ENCODE data around the gene SIDT1.

SIDT1 gene

DNA sequence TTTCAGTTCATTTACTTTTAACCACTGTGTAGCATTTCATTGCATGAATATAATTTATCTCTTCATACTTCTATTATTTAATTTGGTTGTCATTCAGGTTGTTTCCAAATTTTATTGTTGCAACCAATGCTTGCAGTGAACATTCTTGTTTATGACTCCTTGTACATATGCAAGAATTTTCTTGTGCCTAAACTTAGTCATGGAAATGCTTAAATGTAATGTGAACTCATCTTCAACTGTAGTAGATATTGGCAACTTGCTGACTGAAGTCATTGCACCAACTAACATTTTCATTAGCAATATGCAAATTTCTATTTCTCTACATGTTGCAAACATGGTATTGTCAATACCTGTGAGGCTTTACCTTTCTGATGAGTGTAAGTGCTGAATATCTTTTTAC, 26.7 kb downstream of the SIDT1 start:
- TF ChIP-seq, protein P1, sequence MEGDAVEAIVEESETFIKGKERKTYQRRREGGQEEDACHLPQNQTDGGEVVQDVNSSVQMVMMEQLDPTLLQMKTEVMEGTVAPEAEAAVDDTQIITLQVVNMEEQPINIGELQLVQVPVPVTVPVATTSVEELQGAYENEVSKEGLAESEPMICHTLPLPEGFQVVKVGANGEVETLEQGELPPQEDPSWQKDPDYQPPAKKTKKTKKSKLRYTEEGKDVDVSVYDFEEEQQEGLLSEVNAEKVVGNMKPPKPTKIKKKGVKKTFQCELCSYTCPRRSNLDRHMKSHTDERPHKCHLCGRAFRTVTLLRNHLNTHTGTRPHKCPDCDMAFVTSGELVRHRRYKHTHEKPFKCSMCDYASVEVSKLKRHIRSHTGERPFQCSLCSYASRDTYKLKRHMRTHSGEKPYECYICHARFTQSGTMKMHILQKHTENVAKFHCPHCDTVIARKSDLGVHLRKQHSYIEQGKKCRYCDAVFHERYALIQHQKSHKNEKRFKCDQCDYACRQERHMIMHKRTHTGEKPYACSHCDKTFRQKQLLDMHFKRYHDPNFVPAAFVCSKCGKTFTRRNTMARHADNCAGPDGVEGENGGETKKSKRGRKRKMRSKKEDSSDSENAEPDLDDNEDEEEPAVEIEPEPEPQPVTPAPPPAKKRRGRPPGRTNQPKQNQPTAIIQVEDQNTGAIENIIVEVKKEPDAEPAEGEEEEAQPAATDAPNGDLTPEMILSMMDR (IDR thresholded peaks at IDR 0.05; ENCODE audit: borderline replicate concordance, control extremely low read depth, extremely low read depth, insufficient read depth, missing control alignments): no peak
- in situ Hi-C loops (cut with MboI; ENCODE audit: low sequenced_read_pairs, unreplicated experiment): loop anchor here (25.0 kb wide), 1 partner anchor 522 kb away; no protein-coding TSS in a partner anchor
- no peak for DNase-seq (ENCODE audit: low spot score)

DNA sequence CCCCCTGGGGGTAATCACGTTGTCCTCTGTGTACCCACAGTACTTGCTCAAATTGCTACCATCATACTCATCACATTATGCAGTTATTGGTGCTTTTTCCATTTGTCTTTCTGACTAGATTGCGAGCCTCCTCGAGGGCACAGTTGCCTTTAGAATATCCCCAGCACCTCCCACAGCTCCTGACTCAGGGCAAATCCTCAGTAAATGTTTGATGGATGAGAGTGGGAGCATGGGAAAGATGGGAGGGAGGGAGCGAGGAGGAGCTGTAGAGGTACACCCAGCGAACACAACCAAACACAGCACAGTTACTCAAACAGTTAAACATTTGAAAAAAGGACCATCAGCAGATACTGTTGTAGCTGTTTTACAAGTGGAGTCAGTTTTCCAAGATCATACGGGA, 27.9 kb downstream of the SIDT1 start:
- no peak for DNase-seq (ENCODE audit: low spot score)
- TF ChIP-seq, protein P1 (IDR thresholded peaks at IDR 0.05; ENCODE audit: borderline replicate concordance, control extremely low read depth, extremely low read depth, insufficient read depth, missing control alignments): no peak
- in situ Hi-C loops (cut with MboI; ENCODE audit: low sequenced_read_pairs, unreplicated experiment): loop anchor here (25.0 kb wide), 1 partner anchor 523 kb away; no protein-coding TSS in a partner anchor

DNA sequence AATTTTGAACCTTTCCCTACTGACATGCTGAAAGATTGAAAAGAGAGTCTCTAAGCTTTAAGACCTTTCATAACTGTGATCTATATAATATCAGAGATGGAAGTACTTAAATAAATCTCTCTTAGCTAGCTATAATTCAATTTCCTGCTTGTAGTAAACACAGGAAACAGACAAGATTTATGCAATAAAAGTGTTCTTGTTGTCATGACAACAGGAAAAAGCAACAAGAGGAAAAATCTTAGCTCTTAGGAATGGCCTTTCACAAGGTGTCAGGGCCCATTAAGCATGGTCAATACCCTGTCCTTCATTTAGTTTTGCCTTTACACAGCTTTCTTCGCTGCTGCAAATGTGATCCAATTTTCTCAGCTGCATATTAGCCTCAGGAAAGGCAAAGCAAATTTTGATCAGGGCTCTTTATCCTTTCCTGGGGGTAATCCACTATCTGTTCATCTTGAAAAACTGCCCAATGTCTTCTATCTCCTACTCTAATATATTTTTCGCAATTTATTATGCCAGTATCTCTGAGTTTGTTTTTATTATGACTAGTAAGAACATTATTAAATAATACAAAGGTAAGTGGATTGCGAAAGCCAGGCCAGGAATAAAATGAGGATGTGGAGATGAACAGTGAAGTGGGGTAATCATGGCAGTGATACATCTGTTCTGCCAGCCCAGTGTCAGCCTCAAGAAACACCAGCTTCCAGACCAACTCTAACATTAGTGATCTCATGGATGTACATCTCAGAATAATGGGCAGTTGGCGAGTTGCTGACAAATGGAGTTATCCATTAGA, 28.7 kb downstream of the SIDT1 start:
- in situ Hi-C loops (cut with MboI; ENCODE audit: low sequenced_read_pairs, unreplicated experiment): loop anchor here (25.0 kb wide), 1 partner anchor 524 kb away; no protein-coding TSS in a partner anchor
- TF ChIP-seq, protein P1 (IDR thresholded peaks at IDR 0.05; ENCODE audit: borderline replicate concordance, control extremely low read depth, extremely low read depth, insufficient read depth, missing control alignments): no peak
- DNase-seq (ENCODE audit: low spot score): no peak

DNA sequence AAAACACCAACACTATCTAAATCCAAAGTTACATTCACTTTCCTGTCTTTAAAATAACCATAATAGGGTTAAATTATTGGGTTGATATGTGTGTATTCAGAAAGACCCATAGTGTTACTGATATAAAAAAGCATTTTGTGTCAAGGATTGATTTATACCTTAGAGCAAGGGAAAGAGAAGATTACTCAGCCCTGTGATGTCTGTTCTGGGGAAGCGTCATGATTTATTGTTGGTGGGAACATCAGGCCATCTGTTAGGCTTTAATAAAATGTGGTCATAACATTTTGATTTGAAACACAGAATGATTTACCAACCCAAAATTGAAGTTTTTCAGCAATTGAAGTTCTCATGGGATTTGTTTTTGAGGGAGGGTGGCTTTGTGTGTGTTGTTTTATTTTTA, 33.2 kb downstream of the SIDT1 start:
- DNase-seq (ENCODE audit: low spot score): no peak
- TF ChIP-seq, protein P1 (IDR thresholded peaks at IDR 0.05; ENCODE audit: borderline replicate concordance, control extremely low read depth, extremely low read depth, insufficient read depth, missing control alignments): no peak

DNA sequence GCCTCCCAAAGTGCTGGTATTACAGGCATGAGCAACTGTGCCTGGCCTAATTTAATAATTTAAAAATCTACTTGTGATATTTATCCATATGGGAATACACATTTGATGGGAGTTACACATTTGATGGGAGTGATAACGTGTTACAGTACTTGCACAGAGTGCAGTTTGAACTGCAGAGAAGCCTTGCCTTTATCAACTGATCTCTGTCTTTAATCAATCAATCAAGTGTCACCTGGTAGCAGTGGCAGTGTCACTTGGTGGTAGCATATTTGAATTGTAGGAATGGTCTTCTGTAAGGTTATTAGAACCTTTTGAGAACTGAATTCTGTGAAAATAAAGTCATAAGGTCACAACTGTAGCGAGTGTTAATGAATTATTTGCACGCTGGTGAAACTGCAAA, 37.8 kb downstream of the SIDT1 start:
- in situ Hi-C loops (cut with MboI; ENCODE audit: low sequenced_read_pairs, unreplicated experiment): loop anchor here (25.0 kb wide), 1 partner anchor 533 kb away; no protein-coding TSS in a partner anchor
- DNase-seq (ENCODE audit: low spot score): no peak

More for the DNA sequence above, 33.2 kb downstream of the SIDT1 start:
- in situ Hi-C loops (cut with MboI; ENCODE audit: low sequenced_read_pairs, unreplicated experiment): loop anchor here (25.0 kb wide), 1 partner anchor 528 kb away; no protein-coding TSS in a partner anchor

DNA sequence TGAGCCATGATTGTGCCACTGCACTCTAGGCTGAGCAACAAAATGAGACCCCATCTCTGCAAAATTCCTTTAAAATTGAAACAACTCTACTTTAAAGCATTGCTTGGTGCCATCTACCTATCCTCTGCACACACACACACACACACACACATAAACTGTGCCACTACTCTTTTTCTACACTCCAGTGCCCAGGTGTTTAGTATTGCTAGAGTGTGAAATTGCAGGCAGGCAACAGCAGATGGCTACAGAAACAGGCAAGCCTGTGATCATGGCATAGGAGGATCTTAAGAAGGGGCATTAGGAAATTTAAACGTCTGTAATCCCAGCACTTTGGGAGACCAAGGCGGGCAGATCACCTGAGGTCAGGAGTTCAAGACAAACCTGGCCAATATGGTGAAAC, 39.0 kb downstream of the SIDT1 start:
- in situ Hi-C loops (cut with MboI; ENCODE audit: low sequenced_read_pairs, unreplicated experiment): loop anchor here (25.0 kb wide), 1 partner anchor 534 kb away; no protein-coding TSS in a partner anchor
- DNase-seq (ENCODE audit: low spot score): no peak
- TF ChIP-seq, protein P1 (IDR thresholded peaks at IDR 0.05; ENCODE audit: borderline replicate concordance, control extremely low read depth, extremely low read depth, insufficient read depth, missing control alignments): no peak

More for the DNA sequence above, 37.8 kb downstream of the SIDT1 start:
- TF ChIP-seq, protein P1 (IDR thresholded peaks at IDR 0.05; ENCODE audit: borderline replicate concordance, control extremely low read depth, extremely low read depth, insufficient read depth, missing control alignments): no peak
